H1 (cell line): ENCODE measurements around the gene ARHGAP15. TPM values are rescaled to one million over a fixed set of nuclear protein-coding genes. Genes with fewer than 3 reads are reported as not detected.

Experiments
- polyA plus RNA-seq, 7 experiments: library from polyadenylated mRNA; depleted of rRNA in 3 of 7; stranded (reverse) in 5 of 7; unstranded in 2 of 7; fragments of >200 nt in 5 of 7; fragments of 200-250 nt in 2 of 7; gene quantifications; 1 replicate in 5 of 7; 2 replicates in 1 of 7; 4 replicates in 1 of 7; pipeline versions ENCODE4 v1.2.1 to v1.2.3, GENCODE V29; 2011 to 2013; ENCODE audit warnings: missing spikeins in 2 of 7, mixed read lengths in 2 of 7
- total RNA-seq: library from RNA; stranded (reverse); fragmentation: NEBNext Ultra II Directional; extraction: Animal tissue kit (Norgen Biotek cat#: 25700); gene quantifications from 2 replicates; pipeline ENCODE4 v1.2.1, GENCODE V29; 2021
- TF ChIP-seq, protein P1 (sequence below): IDR thresholded peaks from 2 replicates; pipeline ENCODE4 v1.6.1; 2011; ENCODE audit warnings: low read depth, mild to moderate bottlenecking, low read length; ENCODE audit not compliant: insufficient read depth

Gene ARHGAP15
- total and polyA plus RNA-seq, 2 of the 8 experiments (the other 6 are each of a cell fraction or from before 2014, with no cell fraction given), result not detected

DNA sequence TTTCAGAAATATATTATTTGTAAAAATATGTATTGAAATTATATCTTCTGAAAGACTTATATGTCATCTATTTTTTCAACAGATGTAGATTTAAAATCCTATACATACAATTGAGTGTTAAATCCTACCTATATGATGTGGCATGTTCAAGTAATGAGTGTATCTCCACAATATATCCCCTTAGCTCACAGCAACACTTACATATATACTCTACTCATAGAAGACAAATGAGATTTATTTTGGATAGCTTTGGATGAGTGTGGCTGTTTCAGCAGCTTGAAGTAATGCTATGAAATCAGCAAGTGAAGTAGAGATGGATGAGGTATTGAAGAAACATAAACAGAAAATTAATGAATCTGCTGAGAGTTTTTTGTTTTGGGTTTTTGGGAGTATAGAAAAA, 263.1 kb downstream of the ARHGAP15 start (continued):
- TF ChIP-seq, protein P1, sequence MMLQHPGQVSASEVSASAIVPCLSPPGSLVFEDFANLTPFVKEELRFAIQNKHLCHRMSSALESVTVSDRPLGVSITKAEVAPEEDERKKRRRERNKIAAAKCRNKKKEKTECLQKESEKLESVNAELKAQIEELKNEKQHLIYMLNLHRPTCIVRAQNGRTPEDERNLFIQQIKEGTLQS, result no peak
